KOPT-K1 (cell line): ENCODE measurements around the gene AACS.

Experiments
- H3K27ac ChIP-seq: fragments of 200-600 bp; sonication (generic); 2 replicates; pipeline ENCODE4 v1.5.1; 2016; ENCODE audit warnings: antibody characterized with exemption, mild to moderate bottlenecking, low read depth, low read length; ENCODE audit not compliant: poor library complexity, severe bottlenecking
- H3K36me3 ChIP-seq: fragments of 200-600 bp; sonication (generic); 2 replicates; pipeline ENCODE4 v1.5.1; 2017; ENCODE audit warnings: antibody characterized with exemption, mild to moderate bottlenecking, low read length, moderate library complexity; ENCODE audit not compliant: insufficient read depth
- H3K9me3 ChIP-seq: fragments of 200-600 bp; sonication (generic); 2 replicates; pipeline ENCODE4 v1.5.1; 2017; ENCODE audit warnings: antibody characterized with exemption, low read length, mild to moderate bottlenecking; ENCODE audit not compliant: insufficient read depth, poor library complexity, severe bottlenecking

The AACS gene

DNA sequence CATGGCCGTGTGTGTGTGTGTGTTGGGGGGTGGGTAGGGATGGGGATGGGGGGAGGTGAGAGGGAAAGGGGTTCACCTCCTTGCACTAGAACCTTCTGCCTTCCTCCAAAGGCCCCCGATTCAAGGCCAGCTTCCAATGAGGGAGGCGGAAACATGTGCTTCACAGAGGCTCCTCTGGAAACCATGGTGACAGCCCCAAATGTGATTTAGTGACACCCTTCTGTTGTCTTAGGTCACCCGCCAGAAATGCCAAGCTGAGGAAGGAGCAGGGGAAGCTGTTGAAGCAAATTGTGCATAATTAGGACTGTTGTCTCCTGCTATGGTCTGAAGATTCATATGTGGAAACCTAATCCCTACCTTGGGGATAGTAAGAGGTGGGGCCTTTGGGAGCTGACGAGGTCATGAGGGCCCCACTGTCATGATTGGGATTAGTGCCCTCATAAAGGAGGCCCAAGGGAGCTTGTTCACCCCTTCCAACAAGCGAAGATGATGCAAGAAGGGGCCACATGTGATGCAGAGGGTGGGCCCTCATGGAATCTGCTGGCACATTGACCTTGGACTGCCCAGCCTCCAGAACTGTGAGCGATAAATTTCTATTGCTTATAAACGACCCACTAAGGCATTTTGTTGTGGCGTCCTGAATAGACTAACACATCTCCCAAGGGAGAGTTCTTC, 95.2 kb downstream of the AACS start:
- no peak overlapping the region for H3K27ac ChIP-seq
- H3K9me3 ChIP-seq, result peaks cover 5% of the 10 kb centered on the region
- H3K36me3 ChIP-seq, result no peaks in the 10 kb centered on the region

DNA sequence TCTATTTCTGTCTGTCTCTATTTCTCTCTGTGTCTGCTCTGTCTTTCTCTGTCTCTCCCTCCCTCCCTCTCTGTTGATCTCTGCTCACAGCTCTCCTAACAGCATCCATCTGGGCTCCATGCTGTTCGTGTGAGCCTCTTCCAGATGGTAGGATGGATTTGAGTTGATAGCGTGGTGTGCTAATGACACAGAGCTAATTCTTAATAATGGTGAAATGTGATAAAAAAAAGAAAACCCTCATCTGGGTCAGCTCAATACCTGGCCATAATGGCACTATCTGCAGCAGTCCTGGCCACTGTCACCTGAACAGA, 96.4 kb downstream of the AACS start:
- Histone ChIP-seq H3K27ac (no peak overlapping the region), H3K36me3 (no peaks in the 10 kb centered on the region), H3K9me3 (peaks cover 5% of the 10 kb centered on the region)

DNA sequence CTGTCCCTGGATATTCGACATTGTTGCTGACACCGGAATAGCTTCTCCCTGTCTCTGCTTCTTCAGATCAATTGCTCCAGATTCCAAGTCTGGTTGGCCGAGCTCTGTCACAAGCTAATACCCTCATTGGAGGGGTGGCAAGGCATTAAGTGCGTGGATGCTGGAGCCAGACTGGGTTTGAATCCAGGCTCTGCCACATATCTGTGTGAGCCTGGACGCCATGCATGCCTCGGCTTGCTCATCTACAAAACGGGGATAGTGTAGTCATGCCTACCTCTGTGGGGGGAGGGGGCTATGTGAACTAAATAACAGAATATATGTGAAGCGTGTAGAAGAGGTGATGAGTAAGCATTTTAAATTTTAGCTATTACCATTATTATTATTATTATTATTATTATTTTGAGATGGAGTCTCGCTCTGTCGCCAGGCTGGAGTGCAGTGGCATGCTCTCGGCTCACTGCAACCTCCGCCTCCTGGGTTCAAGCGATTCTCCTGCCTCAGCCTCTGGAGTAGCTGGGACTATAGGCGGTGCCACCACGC, 97.3 kb downstream of the AACS start:
- H3K27ac ChIP-seq, result no peak overlapping the region
- H3K9me3 ChIP-seq, result no peaks in the 10 kb centered on the region
- H3K36me3 ChIP-seq, result no peaks in the 10 kb centered on the region

DNA sequence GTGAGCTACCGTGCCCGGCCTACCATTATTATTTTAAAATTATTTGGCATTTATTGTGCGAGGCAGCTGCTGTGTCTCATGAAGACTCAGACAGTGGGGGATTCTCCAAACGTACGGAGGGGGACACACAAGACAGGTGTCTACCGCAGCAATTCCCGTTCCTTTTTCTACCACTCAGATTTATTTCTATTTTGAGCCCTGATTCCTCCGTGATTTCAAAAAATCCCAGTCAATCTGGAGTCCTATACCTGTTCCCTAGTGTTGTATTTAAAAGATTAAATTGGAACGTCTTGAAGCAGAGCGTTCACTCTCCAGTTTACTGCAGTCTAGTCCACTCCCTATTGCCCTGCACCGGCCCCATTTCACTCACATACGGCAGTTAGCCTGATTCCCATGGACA, 97.9 kb downstream of the AACS start:
- Histone ChIP-seq H3K27ac (no peak overlapping the region), H3K9me3 (no peaks in the 10 kb centered on the region), H3K36me3 (no peaks in the 10 kb centered on the region)

DNA sequence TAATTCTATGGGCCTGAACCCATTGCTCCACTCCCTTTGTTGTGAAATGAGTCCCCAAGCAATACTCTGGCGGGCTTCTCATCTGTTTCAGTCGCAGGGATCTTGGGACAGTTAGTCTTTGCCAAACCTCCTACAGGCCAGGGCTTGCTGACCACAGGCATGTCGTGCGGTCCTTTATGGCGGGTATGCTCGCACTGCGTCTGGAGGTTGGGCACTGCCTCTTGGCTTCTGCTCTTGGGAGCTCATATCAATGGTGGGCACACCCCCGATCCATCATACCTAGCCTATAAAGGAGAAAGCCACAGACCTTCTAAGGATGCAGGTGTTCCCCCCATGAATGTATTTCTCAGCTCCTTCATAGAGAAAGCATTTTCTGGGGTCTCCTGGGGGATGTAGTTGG, 99.3 kb downstream of the AACS start:
- H3K27ac ChIP-seq, result no peak overlapping the region
- no peaks in the 10 kb centered on the region for H3K36me3 ChIP-seq
- no peaks in the 10 kb centered on the region for H3K9me3 ChIP-seq

DNA sequence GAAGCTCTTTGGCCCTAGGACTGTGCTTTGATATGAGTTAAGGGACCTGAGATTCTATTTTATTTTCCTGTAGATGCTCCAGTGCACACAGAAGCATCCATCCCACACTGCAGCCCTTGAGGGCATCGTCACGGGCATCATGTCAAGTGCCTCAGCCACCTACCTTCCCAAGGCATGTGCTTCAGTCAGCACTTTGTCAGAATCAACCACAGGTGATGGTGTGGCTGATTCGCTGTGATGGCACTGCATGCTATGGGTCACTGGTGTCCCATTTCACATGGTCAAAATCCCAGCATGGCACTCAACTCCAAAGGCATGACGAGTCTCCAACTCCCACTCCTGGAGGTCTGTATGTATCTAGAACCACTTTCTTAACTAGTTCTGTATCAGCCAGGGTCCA, 100.8 kb downstream of the AACS start:
- Histone ChIP-seq H3K9me3 (no peaks in the 10 kb centered on the region), H3K27ac (no peak overlapping the region), H3K36me3 (no peaks in the 10 kb centered on the region)

DNA sequence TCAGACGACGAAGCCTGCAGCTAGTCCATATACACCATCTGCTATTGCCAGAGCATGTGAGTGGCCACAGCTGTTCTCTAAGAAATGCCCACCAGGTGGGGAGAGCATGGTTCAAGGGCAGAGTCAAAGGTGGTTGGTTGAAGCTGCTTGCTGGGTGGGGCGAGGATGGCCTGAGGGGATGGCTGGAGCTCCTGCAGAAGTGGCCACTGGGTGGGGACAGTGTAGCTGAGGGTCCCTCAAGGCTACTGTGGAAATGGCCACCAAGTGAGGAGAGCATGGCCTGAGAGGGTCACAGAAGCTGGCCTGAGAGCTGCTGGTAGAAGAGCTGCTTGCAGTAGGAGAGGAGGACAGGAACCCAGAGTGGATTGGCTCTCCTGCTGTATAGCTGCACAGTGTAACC, 102.4 kb downstream of the AACS start:
- Histone ChIP-seq H3K9me3 (no peaks in the 10 kb centered on the region), H3K27ac (no peak overlapping the region), H3K36me3 (no peaks in the 10 kb centered on the region)

DNA sequence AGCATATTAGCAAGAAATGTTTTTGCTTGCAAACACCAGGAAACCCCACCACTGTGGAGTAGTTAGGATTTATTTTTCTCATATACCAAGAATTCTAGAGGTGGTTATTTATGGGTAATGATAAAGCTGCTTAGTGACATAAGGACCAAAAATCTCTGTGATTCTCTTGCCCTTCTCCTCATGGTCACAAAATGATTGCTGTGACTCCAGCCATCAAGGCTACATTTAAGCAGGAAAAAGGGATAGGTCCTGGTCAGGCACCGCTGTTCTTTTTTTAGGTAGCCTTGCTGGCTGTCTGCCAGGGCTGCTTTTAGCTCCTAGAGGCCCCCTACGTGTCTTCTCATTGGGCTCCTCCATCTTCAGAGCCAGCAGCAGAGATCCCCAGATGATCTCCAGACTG, 104.2 kb downstream of the AACS start:
- H3K27ac ChIP-seq, result no peak overlapping the region
- no peaks in the 10 kb centered on the region for H3K36me3 ChIP-seq
- H3K9me3 ChIP-seq, result no peaks in the 10 kb centered on the region

DNA sequence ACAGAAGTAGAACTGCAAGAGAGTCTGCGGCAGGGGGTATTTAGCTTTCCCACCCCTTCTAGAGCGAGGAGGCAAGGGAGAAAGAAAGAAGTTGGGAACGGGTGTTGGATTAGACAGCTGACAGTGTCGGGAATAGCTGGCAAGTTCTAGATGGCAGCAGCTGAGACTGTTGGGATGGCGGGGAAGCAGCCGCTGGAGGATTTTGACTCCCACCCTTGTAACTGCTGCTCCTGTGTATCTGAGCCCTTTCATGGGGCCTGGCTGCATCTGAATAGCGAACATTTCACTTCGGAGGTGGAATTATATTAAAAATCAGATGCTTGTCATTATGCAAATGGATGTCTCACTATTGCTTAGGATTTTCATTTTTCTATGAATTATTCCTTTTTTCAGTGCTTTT, 104.6 kb downstream of the AACS start:
- Histone ChIP-seq H3K27ac (no peak overlapping the region), H3K9me3 (no peaks in the 10 kb centered on the region), H3K36me3 (no peaks in the 10 kb centered on the region)

DNA sequence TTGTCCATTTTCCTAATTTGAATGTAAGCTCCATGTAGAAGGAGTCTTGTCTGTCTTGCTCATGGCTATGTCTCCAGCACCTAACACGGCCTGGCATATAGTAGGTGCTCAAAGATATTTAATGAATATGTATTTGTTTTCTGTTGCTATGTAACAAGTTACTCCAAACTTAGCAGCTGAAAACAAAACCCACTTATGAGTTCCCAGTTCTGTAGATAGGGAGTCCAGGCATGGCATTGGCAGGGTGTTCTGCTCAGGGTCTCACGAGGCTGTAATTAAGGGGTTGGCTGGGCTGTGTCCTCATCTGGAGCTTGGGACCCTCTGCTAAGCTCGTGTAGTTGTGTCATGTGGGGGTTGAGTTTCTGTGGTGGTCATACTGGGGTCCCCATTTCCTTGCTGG, 106.0 kb downstream of the AACS start:
- Histone ChIP-seq H3K9me3 (peaks cover 5% of the 10 kb centered on the region), H3K36me3 (no peaks in the 10 kb centered on the region), H3K27ac (no peak overlapping the region)

DNA sequence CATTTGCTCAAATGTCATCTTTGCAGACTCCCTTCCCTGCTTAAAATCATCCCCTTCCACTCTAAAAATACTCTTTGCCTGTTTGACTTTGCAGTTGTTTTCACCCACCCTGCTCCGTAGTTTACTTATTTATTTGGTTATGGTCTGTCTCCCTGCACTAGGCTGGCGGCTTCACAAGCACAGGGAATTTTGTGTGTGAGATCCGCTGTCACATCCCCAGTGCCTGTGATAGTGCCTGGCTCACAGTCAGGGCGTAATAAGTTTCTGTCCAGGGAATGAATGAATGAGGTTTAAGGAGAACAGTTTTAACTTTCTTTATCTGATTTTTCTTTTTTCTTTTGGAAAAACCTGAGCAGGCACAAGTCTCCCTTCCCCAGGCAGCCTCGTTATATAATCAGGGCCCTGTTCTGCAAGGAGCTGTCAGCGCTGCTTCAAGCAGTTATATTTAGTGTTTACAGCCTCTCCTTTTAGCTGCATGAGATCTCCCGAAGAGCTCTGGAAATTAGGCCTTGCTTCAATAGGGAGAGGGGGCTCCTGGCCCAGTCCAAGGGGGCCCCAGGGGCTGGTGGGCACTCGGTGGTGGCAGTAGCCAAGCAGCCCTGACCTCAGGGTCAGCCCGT, 107.1 kb downstream of the AACS start:
- H3K9me3 ChIP-seq, result peaks cover 5% of the 10 kb centered on the region
- H3K36me3 ChIP-seq, result no peaks in the 10 kb centered on the region
- no peak overlapping the region for H3K27ac ChIP-seq

DNA sequence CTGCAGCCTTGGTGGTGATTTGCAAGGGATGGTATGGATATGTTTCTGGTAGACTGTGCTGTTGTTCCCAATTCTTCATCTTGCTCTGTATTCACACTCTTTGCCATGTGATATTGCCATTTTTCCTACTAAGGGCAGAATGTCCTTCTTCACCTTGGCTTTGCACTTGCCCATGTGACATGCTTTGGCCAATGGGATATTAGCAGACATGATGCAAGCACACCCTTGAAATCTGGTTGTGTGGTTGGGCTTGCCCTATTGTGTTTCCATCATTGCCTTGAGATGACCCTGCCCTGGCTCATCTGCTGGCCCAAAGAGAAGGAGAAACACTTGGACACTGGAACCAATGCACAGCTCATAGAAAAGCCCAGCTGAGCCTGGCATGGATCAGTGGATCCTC, 110.3 kb downstream of the AACS start:
- Histone ChIP-seq H3K27ac (no peak overlapping the region), H3K36me3 (no peaks in the 10 kb centered on the region), H3K9me3 (peaks cover 5% of the 10 kb centered on the region)

DNA sequence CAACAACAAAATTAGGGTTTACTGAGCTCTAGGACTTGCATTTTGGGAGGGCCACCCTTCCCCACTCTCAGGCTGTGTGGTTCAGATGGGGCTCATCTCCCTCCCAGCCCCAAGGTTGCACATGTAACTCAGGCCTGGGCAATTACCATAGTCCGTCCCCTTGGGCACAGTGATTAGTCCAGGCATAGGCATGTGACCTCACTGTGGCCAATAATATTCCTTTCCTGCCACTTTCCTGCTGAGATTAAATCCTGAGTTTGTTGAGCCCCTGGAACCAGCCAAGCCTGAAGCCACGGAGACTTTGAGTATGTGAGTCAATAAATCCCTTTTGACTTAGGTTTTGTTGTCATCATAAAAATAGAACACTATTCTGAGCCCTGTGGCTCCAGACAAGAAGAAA, 113.0 kb downstream of the AACS start:
- Histone ChIP-seq H3K27ac (no peak overlapping the region), H3K9me3 (peaks cover 5% of the 10 kb centered on the region), H3K36me3 (no peaks in the 10 kb centered on the region)

DNA sequence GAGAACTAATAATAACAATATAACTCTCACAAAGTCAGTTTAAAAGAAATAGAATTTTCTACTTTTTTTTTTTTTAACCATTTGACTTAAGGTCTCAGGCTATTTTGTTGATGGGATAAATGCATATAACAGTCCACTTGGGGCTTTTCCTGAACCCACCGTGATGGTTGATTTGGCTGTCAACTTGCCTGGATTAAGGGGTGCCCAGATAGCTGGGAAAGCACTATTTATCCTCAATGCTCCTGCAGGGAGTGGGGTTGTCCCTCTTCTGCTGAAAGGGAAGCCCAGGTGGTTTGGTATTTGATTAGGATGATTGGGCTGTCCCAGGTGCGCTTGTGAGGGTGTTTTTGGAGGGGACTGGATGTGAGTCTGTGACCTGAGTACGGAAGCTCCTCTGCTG, 114.9 kb downstream of the AACS start:
- H3K9me3 ChIP-seq, result peaks cover 4% of the 10 kb centered on the region
- no peaks in the 10 kb centered on the region for H3K36me3 ChIP-seq
- no peak overlapping the region for H3K27ac ChIP-seq

DNA sequence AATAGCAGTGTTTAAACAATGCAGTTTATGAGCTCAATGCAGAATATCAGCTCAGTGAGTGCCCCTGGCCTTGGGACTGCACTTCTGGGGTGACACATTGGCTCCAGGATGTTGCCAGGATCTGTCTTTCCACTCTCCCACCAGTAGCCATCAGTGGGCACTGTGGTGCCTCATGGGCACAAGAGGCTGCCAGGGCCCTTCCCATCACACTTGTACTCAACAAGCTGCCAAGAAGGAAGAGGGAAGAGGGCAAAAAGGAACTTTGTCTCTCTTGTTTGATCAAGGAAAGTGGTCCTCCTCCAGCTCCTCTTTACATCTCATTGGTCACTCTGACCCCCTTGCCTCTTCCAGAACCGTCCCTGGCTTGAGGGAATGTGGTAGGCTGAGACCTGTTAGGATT, 115.9 kb downstream of the AACS start:
- Histone ChIP-seq H3K36me3 (no peaks in the 10 kb centered on the region), H3K27ac (no peak overlapping the region), H3K9me3 (no peaks in the 10 kb centered on the region)
